Heart right ventricle (tissue), 16 donors: Measurements from ENCODE around the gene MEOX1. TPM values are rescaled to one million over a fixed set of nuclear protein-coding genes. Genes with fewer than 3 reads are reported as not detected.

Source experiments
- ATAC-seq, 8 donors: fragments of 200-7000 bp; cut with Tn5 transposase; one replicate each; pipeline ENCODE4 v1.9.1; 2020; ENCODE audit warnings: mild to moderate bottlenecking in 8 of 8, moderate library complexity in 8 of 8, moderate number of reproducible peaks in 1 of 8
- DNase-seq, 2 donors: peaks; one replicate each; pipeline ENCODE4 v3.0.0-alpha.2; 2020
- H3K27ac ChIP-seq, 10 donors: fragments of 200-600 bp; sonication (generic) in 2 of 10; one replicate each; pipeline versions ENCODE4 v1.5.0 to v1.8.0; 2020 to 2022; ENCODE audit warnings: mild to moderate bottlenecking in 3 of 10
- H3K27me3 ChIP-seq, 7 donors: fragments of 200-600 bp; one replicate each; pipeline ENCODE4 v1.8.0; 2021 to 2022; ENCODE audit warnings: mild to moderate bottlenecking in 2 of 7
- H3K36me3 ChIP-seq, 9 donors: fragments of 200-600 bp; sonication (generic) in 1 of 9; one replicate each; pipeline versions ENCODE4 v1.5.0 to v1.8.0; 2020 to 2022; ENCODE audit warnings: mild to moderate bottlenecking in 2 of 9
- H3K4me1 ChIP-seq, 9 donors: fragments of 200-600 bp; sonication (generic) in 1 of 9; one replicate each; pipeline versions ENCODE4 v1.5.0 to v1.8.0; 2020 to 2022; ENCODE audit warnings: mild to moderate bottlenecking in 4 of 9
- H3K4me3 ChIP-seq, 10 donors: fragments of 200-600 bp; sonication (generic) in 2 of 10; one replicate each; pipeline versions ENCODE4 v1.5.0 to v1.8.0; 2020 to 2022; ENCODE audit warnings: mild to moderate bottlenecking in 7 of 10, moderate library complexity in 2 of 10
- H3K9me3 ChIP-seq, 11 donors: fragments of 200-600 bp in 10 of 11; sonication (generic) in 2 of 11; one replicate each; pipeline versions ENCODE4 v1.5.0 to v1.8.0; 2013 to 2022; ENCODE audit warnings: mild to moderate bottlenecking in 2 of 11, control low read depth in 1 of 11, moderate library complexity in 1 of 11
- CTCF ChIP-seq, 9 donors: fragments of 200-600 bp; sonication (generic) in 2 of 9; IDR thresholded peaks; one replicate each; pipeline versions ENCODE4 v1.5.0 to v1.8.0; 2021 to 2022; ENCODE audit warnings: antibody characterized with exemption in 9 of 9, mild to moderate bottlenecking in 5 of 9, moderate library complexity in 1 of 9
- WGBS, 2 donors: extraction: QIAGEN DNeasy Blood & Tissue Kit; methylation state at CpG; one replicate each; pipeline ENCODE4 v1.1.7; 2013; ENCODE audit warnings: inconsistent platforms in 1 of 2; 5-methylcytosine and 5-hydroxymethylcytosine counted together
- intact Hi-C, 10 donors: fragments of 100-400 bp; cut with DNase I; formaldehyde crosslinking; loops; one replicate each; pipeline versions ENCODE4 v1.11.1 to v1.14.2; 2022
- polyA plus RNA-seq, 2 donors: library from polyadenylated mRNA; stranded (reverse); fragments of 200-250 nt; gene quantifications; one replicate each; pipeline ENCODE4 v1.2.3, GENCODE V29; 2013
- total RNA-seq, 10 donors: library from RNA; stranded (reverse); fragmentation: NEBNext Ultra II Directional in 3 of 10; extraction: Animal tissue kit (Norgen Biotek cat#: 25700) in 3 of 10; gene quantifications; one replicate each; pipeline versions ENCODE4 v1.2.1 to v1.2.4, GENCODE V29; 2021 to 2023
- donor health status: Arrhythmogenic right ventricular cardiomyopathy.
- donor health status: ischemic (EF 13 %, LVEDD 7.1; RV severe dilation, severe dysfunction).
- donor health status: healthy with polysubstance abuse.
- donor health status: DM: no; HTN: yes; CAD: no.
- donor health status: DM: no; HTN: no; CAD: no.
- donor health status: ischemic (EF 25% LVEDD 6.9; RV normal size, moderate dysfunction).
- donor health status: ischemic (EF 25% LVEDD 5.7; RV mildly dilated, moderate dysfunction).
- donor health status: healthy.
- donor health status: DM: yes; HTN: yes; CAD: no.
- donor health status: Ischemic cardiomyopathy.
- donor health status: ischemic (EF 35%, LVEDD 5.7; RV mildly dilated, moderate dysfunction).
- donor health status: nonischemic (EF 11% LVEDD 7.7; RV severe dilation, severe dysfunction).
- donor health status: DM: yes; HTN: yes; CAD: no.
- donor health status: PGD.
- donor health status: ischemic (EF 29% LVEDD 5.4; RV normal size, mild dysfunction).
- donor health status: nonischemic (EF 23%, LVEDD 6.1; RV moderate dilation, normal function).

The MEOX1 gene
- total and polyA plus RNA-seq, 12 donors, result 6.4 to 25.3 (median 14.8) TPM

DNA sequence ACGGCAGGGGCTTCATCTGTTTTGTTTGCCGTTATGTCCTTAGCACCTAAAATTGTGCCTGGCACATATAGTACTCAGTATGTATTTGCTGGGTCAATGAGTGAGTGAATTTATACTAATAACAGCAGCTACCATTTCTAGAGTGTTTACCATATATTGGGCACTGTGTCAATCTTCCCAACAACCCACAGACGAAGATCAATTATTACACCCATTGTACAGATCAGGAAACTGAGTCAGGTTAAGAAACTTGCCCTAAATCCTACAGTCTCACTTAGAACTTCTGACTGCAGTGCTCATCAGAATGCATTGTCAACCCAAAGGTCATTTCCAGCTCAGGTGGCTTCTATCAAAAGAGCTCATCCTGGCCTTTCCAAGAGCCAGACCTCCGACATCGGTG is 44.5 kb upstream of the MEOX1 start:
- TF ChIP-seq CTCF (IDR thresholded peaks at IDR 0.05), result no peak
- H3K36me3 ChIP-seq, result no peaks in the 10 kb centered on the region
- H3K27me3 ChIP-seq, result peaks cover 0 to 15% (median 0%) of the 10 kb centered on the region in 7 donors
- peaks cover 0 to 4% (median 0%) of the 10 kb centered on the region in 9 donors for H3K4me1 ChIP-seq
- DNase-seq, result no peak
- intact Hi-C loops, result no loop called here
- no peak overlapping the region for H3K27ac ChIP-seq
- no peak for ATAC-seq
- 83 to 89% methylated on average over 5 of the region's 5 CpGs for WGBS, 2 donors
- H3K9me3 ChIP-seq, result no peaks in the 10 kb centered on the region
- H3K4me3 ChIP-seq, result no peak overlapping the region

GRCh38 chr17:43703630-43704029 is 41.9 kb upstream of the MEOX1 start:
- 87 to 93% methylated on average over 3 of the region's 3 CpGs for WGBS, 2 donors
- TF ChIP-seq CTCF (IDR thresholded peaks at IDR 0.05), result no peak
- H3K4me3 ChIP-seq, result no peak overlapping the region
- peaks cover 0 to 6% (median 0%) of the 10 kb centered on the region in 9 donors for H3K4me1 ChIP-seq
- DNase-seq (no peak), ATAC-seq (no peak)
- H3K36me3 ChIP-seq, result no peaks in the 10 kb centered on the region
- no peak overlapping the region for H3K27ac ChIP-seq
- no peaks in the 10 kb centered on the region for H3K9me3 ChIP-seq
- intact Hi-C loops, result no loop called here
- peaks cover 0 to 15% (median 0%) of the 10 kb centered on the region in 7 donors for H3K27me3 ChIP-seq

GRCh38 chr17:43702637-43703036 is 40.9 kb upstream of the MEOX1 start:
- Histone ChIP-seq H3K36me3 (no peaks in the 10 kb centered on the region), H3K4me1 (peaks cover 0 to 6% (median 0%) of the 10 kb centered on the region in 9 donors), H3K9me3 (no peaks in the 10 kb centered on the region), H3K4me3 (no peak overlapping the region), H3K27me3 (peaks cover 0 to 15% (median 0%) of the 10 kb centered on the region in 7 donors), H3K27ac (no peak overlapping the region)
- ATAC-seq (no peak), DNase-seq (no peak)
- intact Hi-C loops, result no loop called here
- WGBS, 2 donors, result 74 to 85% methylated on average over 4 of the region's 4 CpGs
- no peak for TF ChIP-seq CTCF (IDR thresholded peaks at IDR 0.05)

DNA sequence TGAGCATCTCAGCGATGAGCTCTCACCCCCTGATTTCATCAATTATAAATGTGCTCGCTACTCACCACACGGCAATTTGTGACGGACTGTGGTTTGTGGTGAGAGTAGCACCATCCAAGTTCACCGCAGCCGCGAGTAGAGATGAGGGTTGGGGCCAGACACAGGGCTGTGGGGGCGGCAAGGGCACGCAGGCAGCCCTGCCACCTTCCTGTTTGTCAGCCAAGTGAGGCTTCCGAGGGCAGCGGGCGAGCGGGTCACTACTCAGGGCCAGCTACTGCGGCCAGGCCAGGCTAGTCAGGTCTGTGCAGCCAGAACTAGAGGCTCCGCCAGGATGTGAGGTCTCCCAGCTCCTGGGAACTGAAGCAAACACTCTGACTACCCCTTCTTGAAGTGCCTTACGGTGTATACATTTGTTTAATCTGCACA is 39.6 kb upstream of the MEOX1 start:
- intact Hi-C loops, result no loop called here
- no peak overlapping the region for H3K4me3 ChIP-seq
- H3K27me3 ChIP-seq, result peaks cover 0 to 15% (median 0%) of the 10 kb centered on the region in 7 donors
- no peaks in the 10 kb centered on the region for H3K9me3 ChIP-seq
- H3K36me3 ChIP-seq, result no peaks in the 10 kb centered on the region
- H3K4me1 ChIP-seq, result peaks cover 3 to 11% (median 7%) of the 10 kb centered on the region in 9 donors
- DNase-seq, result no peak
- no peak for ATAC-seq
- no peak overlapping the region for H3K27ac ChIP-seq
- WGBS, 2 donors, result 70 to 73% methylated on average over 16 of the region's 16 CpGs
- no peak for TF ChIP-seq CTCF (IDR thresholded peaks at IDR 0.05)
